Measurements from ENCODE around the gene ZNF670. TPM values are rescaled to one million over a fixed set of nuclear protein-coding genes. Genes with fewer than 3 reads are reported as not detected.

ZNF670 gene
- total and polyA plus RNA-seq, 9 of the 15 experiments (the other 6 are each of a cell fraction or from before 2014, with no cell fraction given) = 7.1 to 23.4 (median 11.8) TPM

GRCh38 chr1:247078258-247079140 lies at the start of gene ZNF670 (continued):
- 0 out of 2 replicates have a peak, but pooled peaks have one; percentile 78 for TF ChIP-seq RERE (CRISPR knock-in tag; IDR thresholded peaks at IDR 0.05; ENCODE audit: borderline replicate concordance)
- no peak for TF ChIP-seq CGGBP1 (CRISPR knock-in tag; IDR thresholded peaks at IDR 0.05)
- no peak for TF ChIP-seq ZNF77 (CRISPR knock-in tag; IDR thresholded peaks at IDR 0.05)
- no peak for TF ChIP-seq ZNF212 (CRISPR knock-in tag; IDR thresholded peaks at IDR 0.05)
- TF ChIP-seq KLF6 (CRISPR knock-in tag; IDR thresholded peaks at IDR 0.05; ENCODE audit: borderline replicate concordance) = no peak
- no peak for TF ChIP-seq ZNF778 (CRISPR knock-in tag; IDR thresholded peaks at IDR 0.05)
- TF ChIP-seq ZC3H4 (CRISPR knock-in tag; IDR thresholded peaks at IDR 0.05; ENCODE audit: borderline replicate concordance) = no peak
- no peak for TF ChIP-seq SMARCB1 (IDR thresholded peaks at IDR 0.05; ENCODE audit: insufficient read length, low read depth)
- TF ChIP-seq HMG20B (CRISPR knock-in tag; IDR thresholded peaks at IDR 0.05) = no peak
- TF ChIP-seq, protein P1, sequence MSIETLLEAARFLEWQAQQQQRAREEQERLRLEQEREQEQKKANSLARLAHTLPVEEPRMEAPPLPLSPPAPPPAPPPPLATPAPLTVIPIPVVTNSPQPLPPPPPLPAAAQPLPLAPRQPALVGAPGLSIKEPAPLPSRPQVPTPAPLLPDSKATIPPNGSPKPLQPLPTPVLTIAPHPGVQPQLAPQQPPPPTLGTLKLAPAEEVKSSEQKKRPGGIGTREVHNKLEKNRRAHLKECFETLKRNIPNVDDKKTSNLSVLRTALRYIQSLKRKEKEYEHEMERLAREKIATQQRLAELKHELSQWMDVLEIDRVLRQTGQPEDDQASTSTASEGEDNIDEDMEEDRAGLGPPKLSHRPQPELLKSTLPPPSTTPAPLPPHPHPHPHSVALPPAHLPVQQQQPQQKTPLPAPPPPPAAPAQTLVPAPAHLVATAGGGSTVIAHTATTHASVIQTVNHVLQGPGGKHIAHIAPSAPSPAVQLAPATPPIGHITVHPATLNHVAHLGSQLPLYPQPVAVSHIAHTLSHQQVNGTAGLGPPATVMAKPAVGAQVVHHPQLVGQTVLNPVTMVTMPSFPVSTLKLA (conservative IDR thresholded peaks at IDR 0.05) = peak; percentile 38 to 66; a peak in 3 of 4 replicates
- TF ChIP-seq SNIP1 (IDR thresholded peaks at IDR 0.05; ENCODE audit: low read depth) = peak; percentile 98
- TF ChIP-seq, protein P2, sequence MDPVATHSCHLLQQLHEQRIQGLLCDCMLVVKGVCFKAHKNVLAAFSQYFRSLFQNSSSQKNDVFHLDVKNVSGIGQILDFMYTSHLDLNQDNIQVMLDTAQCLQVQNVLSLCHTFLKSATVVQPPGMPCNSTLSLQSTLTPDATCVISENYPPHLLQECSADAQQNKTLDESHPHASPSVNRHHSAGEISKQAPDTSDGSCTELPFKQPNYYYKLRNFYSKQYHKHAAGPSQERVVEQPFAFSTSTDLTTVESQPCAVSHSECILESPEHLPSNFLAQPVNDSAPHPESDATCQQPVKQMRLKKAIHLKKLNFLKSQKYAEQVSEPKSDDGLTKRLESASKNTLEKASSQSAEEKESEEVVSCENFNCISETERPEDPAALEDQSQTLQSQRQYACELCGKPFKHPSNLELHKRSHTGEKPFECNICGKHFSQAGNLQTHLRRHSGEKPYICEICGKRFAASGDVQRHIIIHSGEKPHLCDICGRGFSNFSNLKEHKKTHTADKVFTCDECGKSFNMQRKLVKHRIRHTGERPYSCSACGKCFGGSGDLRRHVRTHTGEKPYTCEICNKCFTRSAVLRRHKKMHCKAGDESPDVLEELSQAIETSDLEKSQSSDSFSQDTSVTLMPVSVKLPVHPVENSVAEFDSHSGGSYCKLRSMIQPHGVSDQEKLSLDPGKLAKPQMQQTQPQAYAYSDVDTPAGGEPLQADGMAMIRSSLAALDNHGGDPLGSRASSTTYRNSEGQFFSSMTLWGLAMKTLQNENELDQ (CRISPR knock-in tag; IDR thresholded peaks at IDR 0.05; ENCODE audit: borderline replicate concordance) = no peak
- no peak for TF ChIP-seq SRSF7 (optimal IDR thresholded peaks at IDR 0.05; ENCODE audit: low read depth, low read length)
- TF ChIP-seq ZBTB7A (IDR thresholded peaks at IDR 0.05; ENCODE audit: borderline replicate concordance, control insufficient read depth, low read depth, low read length) = peak; percentile 64; the same call in 1 of the 2 replicates
- TF ChIP-seq GABPA (tag; conservative IDR thresholded peaks at IDR 0.05; ENCODE audit: low read depth) = peak; percentile 93

All from K562 (cell line).